NOMO-1 treated with DMSO at 0.1 percent for 48 hours (cell line): Measurements from ENCODE around the gene WASF1.
A peak's percentile ranks its signal among the peaks of the same experiment; 100 is the strongest.

ENCODE experiments used
- DNase-seq: peaks from one replicate; lab custom pipeline; 2025; ENCODE audit not compliant: unreplicated experiment; lab: John Stamatoyannopoulos, UW

WASF1 gene

DNA sequence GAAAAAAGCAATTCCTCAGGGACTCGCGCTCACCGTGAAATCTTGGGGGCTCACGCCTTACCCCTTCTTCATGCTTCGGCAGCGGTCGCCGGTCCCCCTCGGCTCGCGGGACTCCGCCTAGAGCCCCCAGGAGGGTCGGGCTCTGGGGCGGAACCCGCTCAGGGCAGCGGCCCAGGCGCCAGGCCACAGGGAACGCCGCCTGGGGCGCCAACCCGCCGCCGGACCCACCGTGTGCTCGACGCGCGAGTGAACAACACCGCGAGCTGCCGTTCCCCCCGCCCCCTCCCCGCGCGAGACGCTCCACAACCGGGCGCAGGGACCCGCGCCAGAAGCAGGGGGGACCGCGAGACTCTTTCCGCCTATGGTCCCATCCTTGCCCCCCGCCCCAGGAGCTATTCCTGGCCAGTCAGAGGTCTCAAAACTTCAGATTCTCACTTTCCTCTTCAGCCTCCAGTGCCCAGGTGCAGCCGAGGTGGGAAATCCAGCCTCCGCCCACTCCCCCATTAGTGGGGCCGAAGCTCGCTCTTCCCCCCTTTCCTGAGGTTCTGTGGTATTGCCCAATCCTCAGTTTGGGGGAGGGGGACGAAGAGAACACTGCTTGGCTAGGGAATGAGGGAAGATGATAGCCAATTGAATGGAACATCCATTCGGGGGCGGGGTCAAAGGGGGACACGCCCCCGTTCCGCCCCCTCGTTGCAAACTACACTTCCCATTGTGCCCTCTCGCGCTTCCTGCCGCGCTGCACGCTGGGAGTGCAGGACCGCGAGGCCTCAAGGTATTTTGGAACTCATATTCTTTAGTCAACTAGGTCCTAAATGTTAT is at the start of gene WASF1:
Gene WASF1 (minus strand): TSS at position 265 of the 822 bp plus-strand sequence. CDS start 52,069 bp downstream, outside the sequence.
- DNase-seq, result peak; percentile 88

DNA sequence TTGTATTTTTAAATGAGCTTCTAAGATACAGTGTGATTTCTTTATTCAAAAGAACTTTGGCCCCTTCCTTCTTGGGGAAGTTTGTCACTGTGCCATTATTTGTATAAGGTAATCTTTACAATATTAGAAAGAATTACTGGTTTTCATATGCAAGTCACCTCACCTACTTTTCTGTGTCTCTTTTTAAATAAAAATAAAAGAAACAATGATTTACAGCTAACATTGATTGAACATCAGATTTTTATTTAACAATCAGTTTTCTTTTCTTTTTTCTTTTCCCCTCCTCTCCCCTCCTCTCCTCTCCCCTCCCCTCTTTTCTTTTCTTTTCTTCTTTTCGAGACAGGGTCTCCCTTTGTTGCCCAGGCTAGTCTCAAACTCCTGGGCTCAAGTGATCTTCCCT is 46.8 kb upstream of the WASF1 start:
- no peak for DNase-seq

DNA sequence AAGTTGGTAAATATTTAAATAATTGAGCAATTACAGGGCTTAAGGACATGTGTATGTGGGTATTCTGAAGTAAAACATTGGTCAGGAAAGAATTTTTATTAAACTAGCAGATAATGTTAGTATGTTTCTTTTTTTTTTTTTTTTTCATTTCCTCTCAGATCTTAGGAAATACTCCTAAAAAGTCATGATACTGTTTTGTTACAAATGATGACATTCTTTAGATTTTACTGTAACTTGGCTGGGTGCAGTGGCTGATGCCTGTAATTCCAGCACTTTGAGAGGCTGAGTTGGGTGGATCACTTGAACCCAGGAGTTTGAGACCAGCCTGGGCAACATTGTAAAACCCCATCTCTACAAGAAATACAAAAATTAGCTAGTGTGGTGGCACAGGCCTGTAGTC is 42.3 kb upstream of the WASF1 start:
- DNase-seq, result no peak

DNA sequence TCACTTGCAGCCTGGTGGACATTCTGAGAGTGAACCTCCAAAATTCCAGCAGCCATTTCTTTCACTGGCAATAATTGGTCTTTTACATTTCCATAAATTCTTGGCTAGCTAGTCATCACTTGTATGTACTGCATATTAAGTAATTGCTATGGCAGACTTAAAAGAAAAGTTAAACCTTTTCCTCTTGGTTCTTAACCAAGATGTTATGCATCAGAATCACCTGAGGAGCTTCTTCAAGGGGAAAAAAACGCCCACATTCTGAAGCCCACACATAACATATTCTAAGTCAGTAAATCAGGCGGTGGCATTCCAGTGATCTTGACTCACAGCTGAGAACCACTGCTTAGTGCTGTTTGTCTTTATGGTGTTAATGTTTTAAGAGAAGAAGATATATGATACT is 37.8 kb upstream of the WASF1 start:
- DNase-seq, result no peak

DNA sequence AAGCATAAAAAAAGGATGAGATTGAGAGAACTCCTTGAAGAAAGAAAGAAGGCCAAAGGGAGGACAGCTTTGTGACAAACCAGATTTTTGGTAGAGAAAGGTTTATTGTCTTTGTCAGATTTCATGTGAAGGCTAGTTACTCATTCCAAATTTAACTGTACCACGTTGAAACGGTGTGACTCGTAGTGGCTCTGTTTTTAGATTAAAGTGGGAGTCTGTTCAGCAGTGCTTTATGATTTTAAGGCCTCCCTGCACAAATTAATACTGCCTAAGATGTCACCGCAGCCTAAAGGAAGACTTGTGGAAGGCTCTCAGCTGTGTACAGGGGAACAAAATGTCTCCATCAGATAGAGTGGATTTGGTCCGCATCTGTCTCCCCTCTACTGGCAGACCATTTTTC is 36.7 kb upstream of the WASF1 start:
- no peak for DNase-seq

DNA sequence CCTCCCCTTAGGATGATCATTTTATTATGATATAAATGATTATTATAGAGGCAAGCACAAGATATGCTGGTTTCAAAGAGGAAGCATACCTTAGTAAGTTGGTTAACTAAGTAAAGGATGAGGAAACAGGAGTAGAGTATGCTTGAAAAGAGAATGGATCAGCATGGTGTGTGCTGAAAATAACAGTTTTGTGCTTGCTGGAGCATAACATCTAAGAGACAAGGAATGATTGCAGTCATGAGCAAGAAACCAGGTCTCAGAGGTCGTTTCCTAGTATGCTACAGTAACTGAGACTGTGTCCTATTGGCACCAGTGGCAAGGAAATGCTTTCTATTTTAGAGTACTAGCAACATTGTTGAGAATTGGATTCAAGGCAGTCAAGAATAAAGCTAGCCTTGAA is 34.9 kb upstream of the WASF1 start:
- no peak for DNase-seq

DNA sequence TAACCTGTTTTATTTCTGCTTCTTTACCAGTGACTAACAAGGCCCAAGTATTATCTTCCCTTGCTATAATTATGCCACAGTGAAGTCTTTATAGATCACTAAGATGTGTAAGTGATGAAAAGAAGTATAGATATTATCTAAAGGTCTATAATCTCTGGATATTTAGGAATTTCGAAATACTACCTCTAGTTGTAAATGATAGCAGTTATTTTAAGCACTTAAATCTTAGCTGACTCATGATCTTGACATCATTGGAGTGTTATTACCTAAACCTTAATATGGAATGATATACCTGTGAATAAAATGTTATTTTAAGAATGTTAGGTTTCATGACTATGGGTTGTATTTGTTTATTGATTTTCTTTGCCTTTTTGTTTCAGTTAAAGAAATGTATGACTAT is 32.3 kb upstream of the WASF1 start:
- DNase-seq, result no peak

DNA sequence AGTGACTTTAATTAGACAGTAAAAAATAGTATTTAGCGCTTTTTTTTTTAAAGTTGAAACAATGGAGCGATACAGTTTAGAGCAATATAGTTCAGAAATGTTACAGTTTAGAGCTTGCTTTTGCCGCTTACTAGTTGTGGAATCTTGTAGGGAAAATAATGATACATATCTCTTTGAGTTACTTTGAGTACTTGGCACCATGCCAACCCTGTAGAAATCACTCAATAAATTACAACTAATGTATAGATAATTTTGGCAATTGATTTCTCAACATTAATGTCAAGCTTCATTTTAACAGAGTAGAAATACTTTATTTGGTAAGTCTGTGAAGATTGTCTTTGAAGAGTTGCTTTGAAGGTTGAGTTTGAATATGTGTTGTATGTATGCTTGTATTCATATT is 28.2 kb upstream of the WASF1 start:
- no peak for DNase-seq

DNA sequence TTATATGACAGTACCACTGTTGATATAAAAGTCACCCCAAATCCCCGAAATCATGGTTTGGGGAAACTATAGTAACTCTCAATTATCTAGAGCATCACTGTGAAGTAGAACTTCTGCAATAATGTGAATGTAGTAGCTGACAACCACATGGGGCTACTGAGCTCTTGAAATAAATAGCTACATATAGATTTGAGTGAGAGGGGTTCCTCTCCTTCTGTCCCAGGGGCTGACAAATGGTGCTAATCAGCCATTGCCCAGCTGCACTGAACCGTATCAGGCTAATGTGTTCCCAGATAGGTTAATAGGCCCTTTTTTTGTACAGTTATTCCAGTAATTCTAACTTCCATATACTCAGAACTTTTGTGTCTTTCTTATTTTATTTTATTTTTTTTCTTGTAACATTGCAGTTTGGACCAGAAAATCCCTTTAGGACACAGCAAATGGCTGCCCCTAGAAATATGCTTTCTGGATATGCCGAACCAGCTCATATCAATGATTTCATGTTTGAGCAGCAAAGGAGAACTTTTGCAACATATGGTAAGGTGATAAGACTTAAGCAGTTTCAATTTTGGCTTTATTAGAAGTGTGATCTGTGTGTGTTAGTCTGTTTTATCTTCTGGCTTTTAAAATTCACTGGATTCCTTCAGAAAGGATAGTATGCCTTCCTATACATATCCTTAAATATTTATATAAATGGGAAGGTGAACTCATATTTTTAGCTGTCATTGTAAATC is 21.8 kb upstream of the WASF1 start:
- no peak for DNase-seq

DNA sequence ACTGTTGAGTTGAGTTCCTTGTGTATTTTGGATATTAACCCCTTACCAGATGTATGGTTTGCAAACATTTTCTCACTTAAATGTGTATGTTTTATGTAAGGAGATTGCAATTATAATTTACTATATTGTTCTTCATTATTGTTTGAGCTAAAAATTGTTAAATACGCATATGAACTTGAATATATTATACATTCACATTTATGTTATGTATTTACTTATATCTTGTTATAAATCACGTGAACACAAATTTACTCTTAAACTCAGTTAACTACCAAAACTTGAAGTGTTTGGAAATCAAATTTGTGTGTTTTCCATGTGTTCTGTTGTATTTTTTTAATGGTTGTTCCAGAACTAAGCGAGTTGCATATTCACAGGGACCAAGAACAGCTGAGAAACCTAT is 19.1 kb upstream of the WASF1 start:
- no peak for DNase-seq

DNA sequence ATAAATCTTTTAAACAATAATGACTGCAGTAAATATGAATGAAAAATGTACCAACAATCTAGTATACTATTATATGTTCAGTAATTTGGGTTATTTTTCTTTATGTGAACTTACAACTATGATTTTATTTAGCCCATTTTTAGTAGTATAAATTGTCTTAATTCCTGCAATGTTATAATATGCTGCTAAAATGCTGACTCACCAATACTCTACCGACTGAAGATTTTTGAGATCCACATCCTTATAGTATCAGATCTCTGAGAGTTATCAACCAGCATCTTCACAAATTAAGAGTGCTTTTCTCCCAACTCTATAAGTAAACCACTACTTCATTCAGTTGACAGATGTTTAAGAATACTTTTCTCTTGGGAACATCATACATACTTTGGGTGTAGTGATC is 17.4 kb upstream of the WASF1 start:
- DNase-seq, result no peak

DNA sequence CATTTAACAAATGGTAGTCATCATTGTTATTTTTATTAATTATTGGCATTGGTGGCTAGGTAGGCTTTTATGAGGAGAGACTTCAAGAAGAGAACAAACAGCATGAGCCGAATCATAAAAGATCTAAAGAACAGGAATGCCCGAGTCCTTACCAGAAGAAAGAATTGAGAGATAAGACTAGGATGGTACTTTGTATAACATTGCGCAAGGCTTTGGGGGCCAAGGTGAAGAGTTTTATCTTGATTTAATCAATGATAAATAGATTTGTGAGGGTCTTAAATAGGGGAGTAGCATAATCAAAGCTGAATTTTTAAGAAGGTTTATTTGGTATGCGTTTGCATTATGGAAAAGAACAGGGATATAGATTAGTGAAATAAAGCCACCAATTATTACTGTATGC is 16.2 kb upstream of the WASF1 start:
- DNase-seq, result no peak

DNA sequence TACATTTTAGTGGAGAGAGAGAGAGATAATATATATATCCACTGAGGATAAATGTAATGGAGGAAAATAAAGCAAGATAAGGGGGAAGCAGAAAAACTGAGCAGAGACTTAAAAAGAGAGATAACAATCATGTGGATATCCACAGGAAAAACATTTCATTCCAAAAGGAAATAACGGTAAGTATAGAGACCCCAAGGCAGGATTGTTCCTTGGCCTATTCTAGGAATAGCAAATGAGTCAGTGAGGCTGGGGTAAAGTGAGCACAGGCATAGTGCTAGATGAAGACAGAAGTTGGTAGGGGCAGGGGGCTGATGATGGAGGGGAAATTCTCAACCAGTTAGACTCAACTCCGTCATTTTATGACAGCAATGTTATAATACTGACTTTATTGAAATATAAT is 12.0 kb upstream of the WASF1 start:
- DNase-seq, result no peak

DNA sequence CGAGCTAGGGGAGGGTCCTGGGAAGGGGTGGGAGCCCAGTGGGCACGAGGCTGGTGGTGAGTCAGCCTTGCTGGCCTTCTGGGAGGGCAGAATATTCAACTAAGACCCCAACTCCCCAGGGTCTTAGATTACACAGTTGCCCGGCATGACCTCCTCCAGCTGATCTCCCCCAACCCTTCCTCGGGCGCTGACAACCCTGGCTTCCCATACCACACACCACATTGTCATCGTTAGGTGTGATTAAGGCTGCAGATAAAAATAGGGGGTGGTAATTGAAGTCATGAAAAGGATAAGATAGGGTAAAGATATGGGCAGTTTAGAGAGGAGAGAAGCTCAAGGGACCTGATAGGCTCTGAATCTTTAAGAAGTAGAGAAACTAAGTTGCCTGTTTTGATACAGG is 11.3 kb upstream of the WASF1 start:
- no peak for DNase-seq

DNA sequence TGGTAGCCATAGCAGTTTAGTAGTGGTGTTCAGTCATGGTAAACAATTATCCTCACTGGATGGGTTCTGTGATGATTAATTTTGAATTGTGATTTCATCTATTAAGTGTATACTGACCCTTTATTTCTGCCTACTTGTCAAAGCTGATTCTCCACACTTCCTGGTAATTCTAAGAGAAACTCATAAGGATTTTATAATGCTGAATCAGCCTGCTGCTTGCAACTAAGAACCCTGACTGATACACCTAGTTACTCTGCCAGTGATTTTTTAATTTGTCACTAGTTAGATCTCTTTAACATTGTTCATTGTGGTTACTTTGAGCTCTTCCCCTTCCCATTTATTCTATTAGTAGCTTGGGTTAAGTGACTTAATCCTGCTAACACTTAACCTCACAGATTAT is 9.3 kb upstream of the WASF1 start:
- DNase-seq, result no peak

DNA sequence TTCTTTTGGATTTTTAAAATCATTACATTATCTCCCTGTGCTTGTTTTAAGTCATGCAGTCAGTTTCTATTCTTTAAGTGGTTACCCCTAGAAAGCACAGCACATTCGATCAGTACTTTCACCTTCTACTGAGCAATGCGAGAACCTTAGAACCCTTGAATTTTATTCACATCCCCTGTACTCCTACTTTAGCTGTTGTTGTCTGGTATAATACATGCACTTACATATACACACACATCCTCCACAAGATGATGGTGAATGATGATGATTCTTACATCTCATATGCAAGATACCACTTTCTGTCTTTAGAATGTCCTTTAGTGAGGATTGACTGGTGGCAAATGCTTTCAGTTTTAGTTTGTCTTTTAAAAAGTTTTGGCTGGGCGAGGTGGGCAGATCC is 6.4 kb upstream of the WASF1 start:
- DNase-seq, result no peak

DNA sequence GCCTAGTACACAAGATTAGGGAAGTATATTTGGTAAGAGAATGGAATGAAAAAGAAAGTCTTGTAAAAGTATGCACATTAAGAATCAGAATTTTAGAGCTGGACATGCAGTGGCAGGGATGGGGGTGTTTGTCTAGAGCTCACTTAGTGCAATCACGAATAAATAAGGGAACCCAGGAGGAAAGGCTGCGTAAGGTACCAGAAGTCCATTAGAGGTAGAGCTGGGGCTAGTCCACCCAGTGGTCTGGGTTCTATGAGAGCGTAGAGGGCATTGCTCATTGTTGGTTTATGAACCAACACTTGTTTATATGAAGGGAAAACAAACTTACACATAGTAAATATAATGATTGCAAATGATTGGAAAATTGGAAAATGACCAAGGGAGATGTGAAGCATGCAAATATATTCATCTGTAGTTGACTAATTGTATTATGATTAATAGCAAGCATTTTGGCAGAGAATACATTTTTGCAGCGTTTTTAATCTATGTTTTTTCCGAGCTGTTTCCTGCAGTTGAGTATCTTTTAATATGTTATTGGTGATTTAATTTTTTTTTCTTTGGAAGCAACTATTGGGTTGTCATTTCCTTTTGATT is 3.9 kb upstream of the WASF1 start:
- DNase-seq, result no peak

DNA sequence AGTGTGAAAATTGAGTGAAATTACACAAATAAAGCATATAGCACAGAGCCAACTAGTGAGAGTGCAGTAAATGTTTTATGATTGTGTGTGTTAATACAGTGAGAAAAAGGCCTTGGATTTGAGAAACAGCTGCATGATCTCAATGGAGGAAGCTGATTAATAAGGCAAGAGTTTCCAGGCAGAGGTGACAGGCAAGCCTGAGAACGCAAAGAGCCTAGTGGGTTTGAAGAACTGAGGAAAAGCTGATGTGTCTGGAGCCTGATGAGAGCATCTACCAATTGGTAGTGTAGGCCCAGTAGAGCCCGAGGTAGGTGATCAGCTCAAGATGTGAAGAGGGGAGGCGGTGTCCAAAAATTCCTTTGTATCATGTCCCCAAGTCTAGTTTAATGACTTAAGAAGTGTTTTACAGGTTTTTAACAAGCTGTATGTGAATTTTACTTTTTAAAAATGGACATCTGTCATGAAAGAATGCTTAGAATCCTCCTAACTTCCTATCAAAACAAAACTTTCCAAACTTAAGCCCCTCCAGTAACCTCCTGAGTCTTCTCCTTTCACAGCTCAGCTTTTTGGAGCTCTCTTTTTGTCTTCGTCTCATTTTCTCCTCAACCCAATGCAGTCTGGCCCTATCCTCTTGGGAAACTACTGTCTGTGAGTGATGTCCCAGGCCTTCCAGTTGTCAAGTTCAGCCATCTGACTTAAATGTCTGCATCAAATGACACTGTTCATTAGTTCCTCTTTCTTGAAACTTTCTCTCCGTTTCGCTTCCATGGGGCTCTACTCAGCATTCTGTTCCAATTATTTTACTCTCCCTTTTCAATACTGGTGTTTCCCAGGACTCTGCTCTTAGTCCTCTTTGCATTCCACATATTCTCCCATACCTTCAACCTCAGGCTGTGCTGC is 1.9 kb upstream of the WASF1 start:
- DNase-seq, result peak; percentile 72

DNA sequence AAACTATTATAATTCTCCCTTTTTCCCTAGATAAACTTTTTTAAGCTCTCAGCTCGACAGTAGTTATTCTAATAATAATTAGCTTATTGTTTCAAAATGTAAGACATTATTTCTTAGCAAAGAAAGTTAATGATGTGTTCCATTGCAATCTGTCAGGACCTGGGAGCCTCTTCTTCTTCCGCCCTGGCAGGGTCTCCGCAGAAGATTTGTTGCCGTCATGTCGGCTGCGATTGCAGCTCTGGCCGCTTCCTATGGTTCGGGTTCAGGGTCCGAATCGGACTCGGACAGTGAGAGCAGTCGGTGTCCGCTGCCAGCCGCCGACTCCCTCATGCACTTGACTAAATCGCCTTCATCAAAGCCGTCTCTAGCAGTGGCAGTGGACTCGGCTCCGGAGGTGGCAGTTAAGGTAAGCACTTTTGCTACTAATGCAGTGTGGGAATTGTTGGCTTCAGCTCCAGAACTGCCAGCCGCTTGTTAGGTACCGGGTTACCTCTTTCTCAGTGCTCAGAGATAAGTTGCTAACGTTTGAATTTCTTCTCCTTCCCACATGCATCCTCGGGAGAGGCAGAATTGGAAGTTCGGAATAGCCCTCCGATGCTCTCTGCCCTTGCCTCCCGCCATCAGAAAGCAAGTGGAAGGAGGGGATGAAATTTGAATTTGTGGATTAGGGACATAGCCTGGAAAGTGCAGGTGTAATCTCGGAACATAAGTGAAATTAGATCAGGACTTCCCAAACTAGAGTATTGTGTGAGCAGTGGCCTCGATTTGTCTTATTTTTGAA is 948 bp upstream of the WASF1 start, which contains the start of gene CDC40:
Gene CDC40 (plus strand): TSS at position 200 of the 781 bp plus-strand sequence. CDS start 18 bp downstream, at position 218.
- peak; percentile 88 for DNase-seq
